ENCODE measurements around the gene ST3GAL3.
A peak's percentile ranks its signal among the peaks of the same experiment; 100 is the strongest.

ST3GAL3 gene

DNA sequence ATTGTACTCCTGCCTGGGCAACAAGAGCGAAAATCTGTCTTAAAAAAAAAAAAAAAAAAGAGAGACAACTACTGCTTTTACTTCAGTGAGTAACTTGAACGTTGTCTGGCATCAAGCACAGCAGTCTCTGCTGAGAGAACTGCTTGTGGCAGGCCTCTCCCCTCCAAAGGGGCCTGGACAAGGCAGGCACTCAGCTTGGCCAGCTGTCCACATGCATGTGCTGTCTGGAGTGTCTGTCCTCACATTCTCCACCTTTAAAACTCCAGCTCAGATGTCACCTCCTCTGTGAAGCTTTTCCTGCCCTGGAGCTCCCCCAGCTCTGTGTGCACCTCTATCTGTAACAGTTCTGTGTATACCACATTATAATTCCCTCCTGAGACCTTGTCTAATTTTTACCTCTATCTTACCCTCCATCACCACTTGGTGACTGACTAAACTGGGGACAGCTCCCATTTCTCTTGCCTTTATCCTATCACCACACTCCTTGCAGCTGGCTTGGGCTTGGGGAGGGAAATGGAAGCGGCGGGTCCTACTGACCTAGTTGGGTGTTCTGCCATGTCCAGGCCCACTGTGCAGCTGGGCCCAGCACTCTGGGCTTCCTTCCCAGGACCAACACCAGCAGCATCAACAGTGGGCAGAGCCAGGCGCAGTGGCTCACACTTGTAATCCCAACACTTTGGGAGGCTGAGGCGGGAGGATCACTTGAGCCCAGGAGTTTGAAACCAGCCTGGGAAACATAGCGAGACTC is 154.8 kb downstream of the ST3GAL3 start:
- H3K79me1 ChIP-seq (ENCODE audit: low read length) = peaks cover 5% of the 10 kb centered on the region
- no peaks in the 10 kb centered on the region for H3K79me2 ChIP-seq (ENCODE audit: control insufficient read depth, insufficient read depth, low read length, poor library complexity)
- no CpG with 5 or more reads among the region's 7 CpGs for WGBS (ENCODE audit: extremely low coverage, insufficient coverage, insufficient read length)
- no peak overlapping the region for H3K9ac ChIP-seq (ENCODE audit: low read length)
- no peak overlapping the region for H3K4me2 ChIP-seq (ENCODE audit: low read length)
- H3K23ac ChIP-seq (ENCODE audit: low read length) = no peak overlapping the region
- no peak overlapping the region for H2BK120ac ChIP-seq (ENCODE audit: insufficient read depth, low read length, poor library complexity)
- no peak overlapping the region for H3K4me3 ChIP-seq (ENCODE audit: low read depth, low read length)
- H3K4ac ChIP-seq (ENCODE audit: low read depth, low read length) = no peak overlapping the region
- no peak overlapping the region for H2BK12ac ChIP-seq (ENCODE audit: low read length)
- no peak overlapping the region for H4K12ac ChIP-seq (ENCODE audit: low read depth, low read length)
- no peak overlapping the region for H2BK5ac ChIP-seq (ENCODE audit: low read depth, low read length, poor library complexity)
- H3K27me3 ChIP-seq (ENCODE audit: insufficient read depth, low read length) = no peaks in the 10 kb centered on the region
- H3K9me3 ChIP-seq (ENCODE audit: insufficient read depth, low read depth, low read length) = no peaks in the 10 kb centered on the region
- H2AFZ ChIP-seq (ENCODE audit: insufficient read depth, low read length, poor library complexity) = no peak overlapping the region
- DNase-seq = no peak
- H2AK5ac ChIP-seq (ENCODE audit: low read length) = no peak overlapping the region
- H3K36me3 ChIP-seq (ENCODE audit: control insufficient read depth in 1 of 2, insufficient read depth in 2 of 2, low read length in 2 of 2) = no peaks in the 10 kb centered on the region
- H3K27ac ChIP-seq (ENCODE audit: low read depth, low read length) = no peak overlapping the region
- peaks cover 8 to 17% of the 10 kb centered on the region in 2 experiments for H3K4me1 ChIP-seq (ENCODE audit: control insufficient read depth in 1 of 2, insufficient read depth in 2 of 2, low read length in 2 of 2)
- no peak overlapping the region for H3K18ac ChIP-seq (ENCODE audit: low read length)
- no peak overlapping the region for H4K91ac ChIP-seq (ENCODE audit: low read depth, low read length)
- H3K14ac ChIP-seq (ENCODE audit: low read length) = no peak overlapping the region
- no peak overlapping the region for H4K8ac ChIP-seq (ENCODE audit: low read depth, low read length)

DNA sequence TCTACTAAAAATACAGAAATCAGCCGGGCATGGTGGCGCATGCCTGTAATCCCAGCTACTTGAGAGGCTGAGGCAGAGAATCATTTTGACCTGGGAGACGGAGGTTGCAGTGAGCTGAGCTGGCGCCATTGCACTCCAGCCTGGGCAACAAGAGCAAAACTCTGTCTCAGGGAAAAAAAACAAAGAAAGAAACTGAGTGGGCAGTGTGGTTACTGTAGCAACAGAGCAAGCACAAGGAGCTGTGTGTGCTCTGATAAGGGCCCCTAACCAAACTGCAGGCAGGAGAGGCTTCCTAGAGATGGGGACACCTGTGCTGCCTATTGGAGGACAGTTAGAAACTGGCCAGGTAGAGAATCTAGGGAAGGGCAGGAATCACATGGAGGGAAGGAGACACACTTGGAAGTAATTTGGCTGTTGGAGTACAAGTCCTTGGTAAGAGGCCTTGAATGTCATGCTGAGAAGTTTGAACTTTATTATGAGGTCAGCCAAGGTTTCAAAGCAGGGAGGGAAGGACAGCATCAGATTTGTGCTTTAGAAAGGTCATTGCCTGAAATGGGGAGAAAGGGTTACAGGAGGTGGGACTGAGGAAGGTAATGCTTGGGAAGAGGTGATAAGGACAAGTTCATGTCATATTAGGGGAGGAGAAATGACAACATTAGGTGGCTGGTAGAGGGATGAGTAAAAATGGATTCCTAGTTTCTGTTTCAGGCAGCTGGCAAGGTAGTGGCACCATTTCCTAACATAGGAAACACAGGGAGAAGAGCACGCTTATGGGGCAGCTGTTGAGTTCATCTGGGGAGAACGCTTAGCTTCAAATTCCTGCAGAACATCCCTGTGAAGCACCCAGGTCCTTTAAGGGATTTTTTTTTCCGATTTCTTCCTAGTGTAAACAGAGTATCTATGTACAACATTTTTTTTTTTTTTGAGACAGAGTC is 157.0 kb downstream of the ST3GAL3 start:
- no peak for DNase-seq
- H2BK12ac ChIP-seq (ENCODE audit: low read length) = no peak overlapping the region
- H3K36me3 ChIP-seq (ENCODE audit: control insufficient read depth in 1 of 2, insufficient read depth in 2 of 2, low read length in 2 of 2) = no peaks in the 10 kb centered on the region
- H3K4me2 ChIP-seq (ENCODE audit: low read length) = no peak overlapping the region
- H3K14ac ChIP-seq (ENCODE audit: low read length) = no peak overlapping the region
- H3K4ac ChIP-seq (ENCODE audit: low read depth, low read length) = no peak overlapping the region
- H4K12ac ChIP-seq (ENCODE audit: low read depth, low read length) = no peak overlapping the region
- no peak overlapping the region for H3K4me3 ChIP-seq (ENCODE audit: low read depth, low read length)
- no peak overlapping the region for H2AFZ ChIP-seq (ENCODE audit: insufficient read depth, low read length, poor library complexity)
- no peak overlapping the region for H3K18ac ChIP-seq (ENCODE audit: low read length)
- no peaks in the 10 kb centered on the region for H3K27me3 ChIP-seq (ENCODE audit: insufficient read depth, low read length)
- no CpG with 5 or more reads among the region's 7 CpGs for WGBS (ENCODE audit: extremely low coverage, insufficient coverage, insufficient read length)
- H3K9me3 ChIP-seq (ENCODE audit: insufficient read depth, low read depth, low read length) = no peaks in the 10 kb centered on the region
- no peaks in the 10 kb centered on the region for H3K79me2 ChIP-seq (ENCODE audit: control insufficient read depth, insufficient read depth, low read length, poor library complexity)
- no peak overlapping the region for H3K27ac ChIP-seq (ENCODE audit: low read depth, low read length)
- no peak overlapping the region for H4K8ac ChIP-seq (ENCODE audit: low read depth, low read length)
- H3K4me1 ChIP-seq (ENCODE audit: control insufficient read depth in 1 of 2, insufficient read depth in 2 of 2, low read length in 2 of 2) = peaks cover 0 to 6% of the 10 kb centered on the region in 2 experiments
- H2BK5ac ChIP-seq (ENCODE audit: low read depth, low read length, poor library complexity) = no peak overlapping the region
- no peak overlapping the region for H4K91ac ChIP-seq (ENCODE audit: low read depth, low read length)
- H3K79me1 ChIP-seq (ENCODE audit: low read length) = no peaks in the 10 kb centered on the region
- H3K9ac ChIP-seq (ENCODE audit: low read length) = no peak overlapping the region
- H2BK120ac ChIP-seq (ENCODE audit: insufficient read depth, low read length, poor library complexity) = no peak overlapping the region
- no peak overlapping the region for H3K23ac ChIP-seq (ENCODE audit: low read length)
- no peak overlapping the region for H2AK5ac ChIP-seq (ENCODE audit: low read length)

DNA sequence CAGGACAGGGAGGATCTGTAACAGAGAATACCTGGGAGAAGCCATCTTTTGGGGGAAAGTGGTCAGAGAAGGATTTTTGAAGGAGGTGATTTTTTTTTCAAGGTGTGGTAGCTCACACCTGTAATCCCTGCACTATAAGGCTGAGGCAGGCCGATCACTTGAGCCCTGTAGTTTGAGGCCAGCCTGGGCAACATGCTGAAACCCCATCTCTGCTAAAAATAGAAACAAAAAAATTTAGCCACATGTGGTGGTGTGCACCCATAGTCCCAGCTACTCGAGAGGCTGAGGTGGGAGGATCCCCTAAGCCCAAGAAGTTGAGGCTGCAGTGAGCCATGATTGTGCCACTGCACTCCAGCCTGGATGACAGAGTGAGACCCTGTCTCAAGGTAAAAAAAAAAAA is 158.9 kb downstream of the ST3GAL3 start:
- Histone ChIP-seq H2BK12ac (ENCODE audit: low read length) (no peak overlapping the region), H3K4me2 (ENCODE audit: low read length) (no peak overlapping the region), H3K79me2 (ENCODE audit: control insufficient read depth, insufficient read depth, low read length, poor library complexity) (no peaks in the 10 kb centered on the region), H4K8ac (ENCODE audit: low read depth, low read length) (no peak overlapping the region), H3K79me1 (ENCODE audit: low read length) (no peaks in the 10 kb centered on the region), H3K14ac (ENCODE audit: low read length) (no peak overlapping the region), H2BK5ac (ENCODE audit: low read depth, low read length, poor library complexity) (no peak overlapping the region), H2AK5ac (ENCODE audit: low read length) (no peak overlapping the region), H3K4me1 (ENCODE audit: control insufficient read depth in 1 of 2, insufficient read depth in 2 of 2, low read length in 2 of 2) (peaks cover 0 to 2% of the 10 kb centered on the region in 2 experiments), H2AFZ (ENCODE audit: insufficient read depth, low read length, poor library complexity) (no peak overlapping the region), H3K36me3 (ENCODE audit: control insufficient read depth in 1 of 2, insufficient read depth in 2 of 2, low read length in 2 of 2) (no peaks in the 10 kb centered on the region), H3K4ac (ENCODE audit: low read depth, low read length) (no peak overlapping the region), H3K23ac (ENCODE audit: low read length) (no peak overlapping the region), H3K9me3 (ENCODE audit: insufficient read depth, low read depth, low read length) (no peaks in the 10 kb centered on the region), H3K4me3 (ENCODE audit: low read depth, low read length) (no peak overlapping the region), H3K27ac (ENCODE audit: low read depth, low read length) (no peak overlapping the region), H3K27me3 (ENCODE audit: insufficient read depth, low read length) (no peaks in the 10 kb centered on the region), H4K91ac (ENCODE audit: low read depth, low read length) (no peak overlapping the region), H2BK120ac (ENCODE audit: insufficient read depth, low read length, poor library complexity) (no peak overlapping the region), H3K18ac (ENCODE audit: low read length) (no peak overlapping the region), H4K12ac (ENCODE audit: low read depth, low read length) (no peak overlapping the region), H3K9ac (ENCODE audit: low read length) (no peak overlapping the region)
- no CpG with 5 or more reads among the region's 2 CpGs for WGBS (ENCODE audit: extremely low coverage, insufficient coverage, insufficient read length)
- no peak for DNase-seq

DNA sequence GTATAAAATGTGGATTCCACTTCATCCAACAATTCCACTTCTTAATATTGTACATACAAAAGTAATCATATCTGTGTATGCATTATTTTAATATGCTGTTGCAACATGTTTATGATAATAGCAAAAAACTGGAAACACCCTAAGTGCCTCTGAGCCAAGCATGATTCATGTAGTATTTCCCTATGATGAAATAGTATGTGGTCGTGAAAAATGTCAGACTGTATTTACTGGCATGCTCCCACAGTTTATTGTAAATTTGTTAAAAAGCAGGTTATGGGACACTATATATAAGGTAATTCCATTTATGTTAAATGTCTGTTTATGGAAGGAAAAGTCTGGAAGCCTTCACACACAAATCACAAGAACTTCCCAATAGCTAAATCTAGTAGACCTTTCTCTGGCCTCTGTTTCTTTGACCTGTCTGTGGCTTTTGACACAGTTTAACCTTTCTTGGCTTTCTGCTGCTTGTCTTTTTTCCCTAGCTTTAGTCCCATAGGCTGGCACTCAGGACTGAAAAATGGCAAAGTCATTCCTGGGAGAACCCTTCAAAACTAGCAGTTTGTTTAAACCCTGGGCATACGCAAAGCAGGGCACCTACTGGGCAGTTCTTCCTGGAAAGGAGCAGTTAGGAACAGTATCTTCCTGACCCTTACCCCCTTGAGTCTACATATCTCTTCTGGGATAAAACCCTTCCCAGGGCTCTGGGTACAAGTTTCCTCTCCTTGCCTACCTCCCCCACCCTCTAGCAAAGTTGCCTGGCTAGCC is 160.8 kb downstream of the ST3GAL3 start:
- H3K4me3 ChIP-seq (ENCODE audit: low read depth, low read length) = no peak overlapping the region
- no peak overlapping the region for H2BK5ac ChIP-seq (ENCODE audit: low read depth, low read length, poor library complexity)
- no peak overlapping the region for H4K8ac ChIP-seq (ENCODE audit: low read depth, low read length)
- H3K4ac ChIP-seq (ENCODE audit: low read depth, low read length) = no peak overlapping the region
- no peak overlapping the region for H3K23ac ChIP-seq (ENCODE audit: low read length)
- no peak overlapping the region for H2AFZ ChIP-seq (ENCODE audit: insufficient read depth, low read length, poor library complexity)
- no peak overlapping the region for H3K27ac ChIP-seq (ENCODE audit: low read depth, low read length)
- H3K18ac ChIP-seq (ENCODE audit: low read length) = no peak overlapping the region
- H2BK120ac ChIP-seq (ENCODE audit: insufficient read depth, low read length, poor library complexity) = no peak overlapping the region
- peak in 1 of 2 donors; percentile 60 for DNase-seq
- no peaks in the 10 kb centered on the region for H3K79me2 ChIP-seq (ENCODE audit: control insufficient read depth, insufficient read depth, low read length, poor library complexity)
- H3K9me3 ChIP-seq (ENCODE audit: insufficient read depth, low read depth, low read length) = no peaks in the 10 kb centered on the region
- no peaks in the 10 kb centered on the region for H3K36me3 ChIP-seq (ENCODE audit: control insufficient read depth in 1 of 2, insufficient read depth in 2 of 2, low read length in 2 of 2)
- no peak overlapping the region for H4K91ac ChIP-seq (ENCODE audit: low read depth, low read length)
- no CpG with 5 or more reads among the region's 2 CpGs for WGBS (ENCODE audit: extremely low coverage, insufficient coverage, insufficient read length)
- H3K9ac ChIP-seq (ENCODE audit: low read length) = no peak overlapping the region
- no peaks in the 10 kb centered on the region for H3K4me1 ChIP-seq (ENCODE audit: control insufficient read depth in 1 of 2, insufficient read depth in 2 of 2, low read length in 2 of 2)
- no peaks in the 10 kb centered on the region for H3K79me1 ChIP-seq (ENCODE audit: low read length)
- no peak overlapping the region for H3K4me2 ChIP-seq (ENCODE audit: low read length)
- no peak overlapping the region for H3K14ac ChIP-seq (ENCODE audit: low read length)
- H3K27me3 ChIP-seq (ENCODE audit: insufficient read depth, low read length) = no peaks in the 10 kb centered on the region
- H2AK5ac ChIP-seq (ENCODE audit: low read length) = no peak overlapping the region
- no peak overlapping the region for H2BK12ac ChIP-seq (ENCODE audit: low read length)
- no peak overlapping the region for H4K12ac ChIP-seq (ENCODE audit: low read depth, low read length)

All from trophoblast cell (in vitro differentiated cells and primary cell).